Skin epidermis (tissue), 12 donors: ENCODE measurements around the gene INTS14.
A peak's percentile ranks its signal among the peaks of the same experiment; 100 is the strongest.
"Not testable (repeated sequence)": the region's sequence is repeated elsewhere in the genome, so short reads cannot be mapped to it uniquely, and the experiment has no call there.

ENCODE experiments used
- H3K27ac ChIP-seq, 21 experiments: fragments of 200-600 bp; sonication (generic) in 11 of 21; one replicate each; pipeline ENCODE4 v1.5.0; 2020; ENCODE audit warnings: mild to moderate bottlenecking in 3 of 21, inconsistent platforms in 2 of 21, moderate library complexity in 2 of 21
- H3K4me3 ChIP-seq, 7 experiments: fragments of 200-600 bp; sonication (generic) in 2 of 7; one replicate each; pipeline ENCODE4 v1.5.0; 2020; ENCODE audit warnings: inconsistent platforms in 2 of 7, mild to moderate bottlenecking in 2 of 7, moderate library complexity in 1 of 7

Gene INTS14

GRCh38 chr15:65632780-65633375, 21.9 kb upstream of the INTS14 start:
- Histone ChIP-seq H3K27ac (no peak overlapping the region), H3K4me3 (no peak overlapping the region)

- Histone ChIP-seq H3K27ac (no peak overlapping the region), H3K4me3 (no peak overlapping the region)
Observed at GRCh38 chr15:65631503-65631902, 20.6 kb upstream of the INTS14 start.

GRCh38 chr15:65630760-65631159, 19.8 kb upstream of the INTS14 start:
- no peak overlapping the region for H3K27ac ChIP-seq

GRCh38 chr15:65629548-65629947, 18.6 kb upstream of the INTS14 start:
- no peak overlapping the region for H3K27ac ChIP-seq
- H3K4me3 ChIP-seq, result no peak overlapping the region

More at GRCh38 chr15:65630760-65631159, 19.8 kb upstream of the INTS14 start:
- H3K4me3 ChIP-seq, result no peak overlapping the region

GRCh38 chr15:65626856-65627255, 15.9 kb upstream of the INTS14 start:
- H3K4me3 ChIP-seq, result no peak overlapping the region
- no peak overlapping the region for H3K27ac ChIP-seq

GRCh38 chr15:65623103-65623502, 12.2 kb upstream of the INTS14 start:
- no peak overlapping the region for H3K27ac ChIP-seq
- no peak overlapping the region for H3K4me3 ChIP-seq

GRCh38 chr15:65621638-65622037, 10.7 kb upstream of the INTS14 start, which contains the start of gene SLC24A1:
TSS of gene SLC24A1 (plus strand) at chr15:65621938. CDS start at chr15:65624081, 2,143 bp downstream.
- no peak within 1 kb of the TSS for H3K4me3 ChIP-seq
- H3K27ac ChIP-seq, result no peak within 1 kb of the TSS

GRCh38 chr15:65620833-65621232, 9.9 kb upstream of the INTS14 start:
- Histone ChIP-seq H3K4me3 (no peak overlapping the region), H3K27ac (no peak overlapping the region)

GRCh38 chr15:65619626-65620290, 8.8 kb upstream of the INTS14 start:
- Histone ChIP-seq H3K4me3 (no peak overlapping the region), H3K27ac (no peak overlapping the region)

GRCh38 chr15:65618560-65619109, 7.7 kb upstream of the INTS14 start:
- Histone ChIP-seq H3K4me3 (no peak overlapping the region), H3K27ac (no peak overlapping the region)

- H3K4me3 ChIP-seq, H3K27ac ChIP-seq: not testable (repeated sequence)
Observed at GRCh38 chr15:65615887-65616286, 5.0 kb upstream of the INTS14 start.

- H3K4me3 ChIP-seq, result no peak overlapping the region
- peak overlapping the region in 4 of 21 experiments; percentile 98 to 99 (median 99) for H3K27ac ChIP-seq
Observed at GRCh38 chr15:65612949-65613744, 2.2 kb upstream of the INTS14 start.

- Histone ChIP-seq H3K27ac (peak overlapping the region in 11 of 21 experiments; percentile 90 to 99 (median 98)), H3K4me3 (no peak overlapping the region)
Observed at GRCh38 chr15:65612616-65612946, 1.6 kb upstream of the INTS14 start.

- peak overlapping the region; percentile 84 to 99 (median 96) for H3K27ac ChIP-seq
- peak overlapping the region; percentile 61 to 90 (median 83) for H3K4me3 ChIP-seq
Observed at GRCh38 chr15:65611888-65612615, 1.1 kb upstream of the INTS14 start.

GRCh38 chr15:65603559-65603958, 7.4 kb downstream of the INTS14 start:
- Histone ChIP-seq H3K4me3 (no peak overlapping the region), H3K27ac (no peak overlapping the region)

- Histone ChIP-seq H3K27ac (no peak overlapping the region), H3K4me3 (no peak overlapping the region)
Observed at GRCh38 chr15:65603134-65603533, 7.8 kb downstream of the INTS14 start.

GRCh38 chr15:65599677-65600076, 11.3 kb downstream of the INTS14 start:
- Histone ChIP-seq H3K27ac (no peak overlapping the region), H3K4me3 (no peak overlapping the region)

- H3K4me3 ChIP-seq, result no peak overlapping the region
Observed at GRCh38 chr15:65598468-65598867, 12.5 kb downstream of the INTS14 start.

GRCh38 chr15:65595960-65596359, 15.0 kb downstream of the INTS14 start:
- H3K4me3 ChIP-seq, result no peak overlapping the region
- H3K27ac ChIP-seq, result no peak overlapping the region

More at GRCh38 chr15:65598468-65598867, 12.5 kb downstream of the INTS14 start:
- H3K27ac ChIP-seq, result no peak overlapping the region

- no peak overlapping the region for H3K27ac ChIP-seq
- no peak overlapping the region for H3K4me3 ChIP-seq
Observed at GRCh38 chr15:65587094-65587493, 23.8 kb downstream of the INTS14 start.
